GM19025 (cell line): ENCODE results near the gene BID.

ENCODE experiments used
- ATAC-seq: cut with Tn5 transposase; IDR thresholded peaks from one replicate; pipeline ENCODE4 v1.9.1; 2021; ENCODE audit warnings: mild to moderate bottlenecking, low read depth, moderate library complexity; ENCODE audit not compliant: unreplicated experiment

The BID gene

GRCh38 chr22:17774206-17774925 is at the start of gene BID:
Gene BID, minus strand, starts transcription at chr22:17774469. Its CDS starts 24,353 bp downstream, at chr22:17750116.
- peak; percentile 18 for ATAC-seq

- no peak for ATAC-seq
These were observed 49.7 kb upstream of the BID start for GRCh38 chr22:17823964-17824363.

GRCh38 chr22:17823226-17823625 is 49.0 kb upstream of the BID start:
- ATAC-seq: no peak

- ATAC-seq: no peak
These were observed 47.8 kb upstream of the BID start for GRCh38 chr22:17822087-17822486.

GRCh38 chr22:17820879-17821439 is 46.7 kb upstream of the BID start:
- ATAC-seq: no peak

- no peak for ATAC-seq
These were observed 44.4 kb upstream of the BID start for GRCh38 chr22:17818649-17819048.

- ATAC-seq: no peak
These were observed 43.9 kb upstream of the BID start for GRCh38 chr22:17818180-17818579.

GRCh38 chr22:17817511-17818065 is 43.3 kb upstream of the BID start:
- ATAC-seq: no peak

GRCh38 chr22:17817079-17817478 is 42.8 kb upstream of the BID start:
- ATAC-seq: no peak

- ATAC-seq: no peak
These were observed 42.4 kb upstream of the BID start for GRCh38 chr22:17816649-17817048.

- ATAC-seq: no peak
These were observed 41.5 kb upstream of the BID start for GRCh38 chr22:17815703-17816254.

- ATAC-seq: no peak
These were observed 40.6 kb upstream of the BID start for GRCh38 chr22:17814830-17815229.

- no peak for ATAC-seq
These were observed 39.8 kb upstream of the BID start for GRCh38 chr22:17814084-17814483.

- ATAC-seq: no peak
These were observed 36.9 kb upstream of the BID start for GRCh38 chr22:17811119-17811518.

- no peak for ATAC-seq
These were observed 36.4 kb upstream of the BID start for GRCh38 chr22:17810570-17811116.

- ATAC-seq: no peak
These were observed 34.6 kb upstream of the BID start for GRCh38 chr22:17808693-17809403.

GRCh38 chr22:17807578-17808410 is 33.5 kb upstream of the BID start:
- ATAC-seq: no peak

- no peak for ATAC-seq
These were observed 32.8 kb upstream of the BID start for GRCh38 chr22:17807086-17807485.

GRCh38 chr22:17806437-17806836 is 32.2 kb upstream of the BID start:
- ATAC-seq: no peak
